K562 (cell line): Measurements from ENCODE around the gene SMOC2. TPM values are rescaled to one million over a fixed set of nuclear protein-coding genes. Genes with fewer than 3 reads are reported as not detected.

Experiments
- ATAC-seq: fragments of 200-7000 bp; cut with Tn5 transposase; 3 replicates; pipeline ENCODE4 v1.9.1; 2020; ENCODE audit warnings: moderate library complexity
- BruUV-seq: library from RNA; stranded (reverse); fragments of 400-500 nt; replicated peaks from 2 replicates; lab custom pipeline; 2021; lab: Mats Ljungman, UMichigan
- CTCF ChIA-PET: fragments of 300-600 bp; formaldehyde crosslinking; extraction: SDS; loops from one replicate; lab custom pipeline; 2021; ENCODE audit warnings: low intra/inter-chr PET ratio; lab: Yijun Ruan, JAX
- POLR2A ChIA-PET: fragments of 300-600, 350-650 bp; sonication (Branson Sonifier 250); formaldehyde crosslinking; extraction: SDS; loops from one replicate; lab custom pipeline; 2021; ENCODE audit warnings: antibody characterized with exemption, inconsistent platforms; lab: Yijun Ruan, JAX
- DNase-seq, 4 experiments: peaks; one replicate each; pipeline versions ENCODE4 v3.0.0 to v3.0.0-alpha.2; 2011 to 2018; ENCODE audit warnings: low spot score in 3 of 4, mixed read lengths in 3 of 4; ENCODE audit errors: extremely low read depth in 1 of 4
- FAIRE-seq: peaks from 2 replicates; lab custom pipeline; 2011; peaks lifted over from hg19 to GRCh38; lab: Jason Lieb, UNC
- H2AFZ ChIP-seq: 2 replicates; pipeline ENCODE4 v1.6.0; 2011; ENCODE audit warnings: low read depth, low read length, control low read depth, inconsistent platforms
- H3K27ac ChIP-seq: fragments of 200-600 bp; 3 replicates; pipeline ENCODE4 v1.8.0; 2011; ENCODE audit warnings: low read depth, mild to moderate bottlenecking, control low read depth, inconsistent platforms, low read length, moderate library complexity, mixed read lengths; ENCODE audit errors: extremely low read depth
- H3K27me3 ChIP-seq, 2 experiments: fragments of 300-600 bp in 1 of 2; 2 replicates in 1 of 2; 3 replicates in 1 of 2; pipeline versions ENCODE4 v1.6.0 to v1.8.0; 2011; ENCODE audit warnings: inconsistent platforms in 2 of 2, low read length in 2 of 2, mild to moderate bottlenecking in 1 of 2, mixed read lengths in 1 of 2, moderate library complexity in 1 of 2; ENCODE audit not compliant: control insufficient read depth in 2 of 2, insufficient read depth in 2 of 2
- H3K36me3 ChIP-seq: fragments of 300-600 bp; 3 replicates; pipeline ENCODE4 v1.8.0; 2011; ENCODE audit warnings: mild to moderate bottlenecking, low read length, inconsistent platforms; ENCODE audit not compliant: control insufficient read depth, insufficient read depth
- H3K4me1 ChIP-seq, 2 experiments: fragments of 200-600 bp in 1 of 2; replicated peaks in 1 of 2; 2 replicates in 1 of 2; 3 replicates in 1 of 2; pipeline versions ENCODE4 v1.5.1 to v1.8.0; 2011; ENCODE audit warnings: inconsistent platforms in 2 of 2, low read length in 2 of 2, mild to moderate bottlenecking in 1 of 2, mixed read lengths in 1 of 2, moderate library complexity in 1 of 2; ENCODE audit not compliant: control insufficient read depth in 2 of 2, insufficient read depth in 2 of 2
- H3K4me2 ChIP-seq: 2 replicates; pipeline ENCODE4 v1.6.1; 2011; ENCODE audit warnings: low read length, control low read depth, inconsistent platforms, mixed read lengths; ENCODE audit not compliant: insufficient read depth
- H3K4me3 ChIP-seq: fragments of 200-600 bp; sonication (generic), shearing (Covaris generic); 2 replicates; pipeline ENCODE4 v1.5.1; 2016; ENCODE audit warnings: control low read depth, inconsistent platforms
- H3K79me2 ChIP-seq: fragments of 200-600 bp; 3 replicates; pipeline ENCODE4 v1.8.0; 2011; ENCODE audit warnings: low read length, inconsistent platforms; ENCODE audit not compliant: control insufficient read depth, insufficient read depth
- H3K9ac ChIP-seq, 2 experiments: 2 replicates each; pipeline versions ENCODE4 v1.6.0 to v1.6.1; 2011; ENCODE audit warnings: low read depth in 2 of 2, low read length in 2 of 2, control low read depth in 1 of 2, inconsistent platforms in 1 of 2, mild to moderate bottlenecking in 1 of 2, mixed read lengths in 1 of 2; ENCODE audit not compliant: insufficient read depth in 1 of 2
- H3K9me1 ChIP-seq: one replicate; pipeline ENCODE4 v1.6.0; 2011; ENCODE audit warnings: inconsistent platforms, mild to moderate bottlenecking, low read length, moderate library complexity; ENCODE audit not compliant: control insufficient read depth, insufficient read depth
- H3K9me3 ChIP-seq: replicated peaks from 2 replicates; pipeline ENCODE4 v1.5.1; 2011; ENCODE audit warnings: low read depth, low read length, inconsistent platforms; ENCODE audit not compliant: control insufficient read depth, insufficient read depth
- H4K20me1 ChIP-seq: replicated peaks from 2 replicates; pipeline ENCODE4 v1.6.1; 2011; ENCODE audit warnings: low read length, inconsistent platforms, mixed read lengths; ENCODE audit not compliant: control insufficient read depth, insufficient read depth
- DNMT1 ChIP-seq: fragments of 450-650 bp; IDR thresholded peaks from 2 replicates; pipeline ENCODE4 v1.6.1; 2016; ENCODE audit warnings: antibody characterized with exemption, mild to moderate bottlenecking
- FOXM1 ChIP-seq, 2 experiments: fragments of 450-650 bp in 1 of 2; sonication (generic) in 1 of 2; formaldehyde crosslinking in 1 of 2; IDR thresholded peaks; 2 replicates each; pipeline versions ENCODE4 v1.6.1 to v1.9.0; 2017 to 2022; ENCODE audit warnings: low read depth in 2 of 2, mild to moderate bottlenecking in 2 of 2, missing genetic modification reagents in 1 of 2, moderate library complexity in 1 of 2
- LEF1 ChIP-seq: fragments of 450-650 bp; IDR thresholded peaks from 2 replicates; pipeline ENCODE4 v1.6.1; 2016; ENCODE audit warnings: mild to moderate bottlenecking
- MTF1 ChIP-seq: fragments of 250-450 bp; sonication (Bioruptor Pico); IDR thresholded peaks from 2 replicates; pipeline ENCODE4 v1.9.0; 2021; ENCODE audit warnings: moderate library complexity, mild to moderate bottlenecking, inconsistent platforms, borderline replicate concordance
- RNF219 ChIP-seq: fragments of 250-450 bp; sonication (Bioruptor Pico); IDR thresholded peaks from 2 replicates; pipeline ENCODE4 v1.5.0; 2022; ENCODE audit warnings: mild to moderate bottlenecking
- TAF9B ChIP-seq: fragments of 450-650 bp; IDR thresholded peaks from 2 replicates; pipeline ENCODE4 v1.6.1; 2018; ENCODE audit warnings: mild to moderate bottlenecking; ENCODE audit not compliant: partially characterized antibody
- TARDBP ChIP-seq: fragments of 450-650 bp; IDR thresholded peaks from 2 replicates; pipeline ENCODE4 v1.6.1; 2016
- TBL1XR1 ChIP-seq, 2 experiments: IDR thresholded peaks; 2 replicates each; pipeline ENCODE4 v1.6.1; 2012; ENCODE audit warnings: improper control_type of control experiment in 2 of 2, low read length in 2 of 2, mild to moderate bottlenecking in 1 of 2
- THRB ChIP-seq: fragments of 450-650 bp; formaldehyde crosslinking; conservative IDR thresholded peaks from 2 replicates; pipeline ENCODE4 v1.4.0; 2022; ENCODE audit warnings: mild to moderate bottlenecking, missing genetic modification characterization
- TRIM25 ChIP-seq: fragments of 450-650 bp; IDR thresholded peaks from 2 replicates; pipeline ENCODE4 v1.7.0; 2016; ENCODE audit warnings: borderline replicate concordance
- YY1 ChIP-seq, 3 experiments: IDR thresholded peaks; 2 replicates each; pipeline ENCODE4 v1.6.1; 2011; ENCODE audit warnings: low read length in 2 of 3, mild to moderate bottlenecking in 2 of 3, moderate library complexity in 2 of 3, borderline replicate concordance in 1 of 3, control low read depth in 1 of 3, low read depth in 1 of 3; ENCODE audit not compliant: insufficient read depth in 3 of 3, insufficient replicate concordance in 2 of 3, control insufficient read depth in 1 of 3, insufficient read length in 1 of 3; ENCODE audit errors: extremely low read depth in 1 of 3
- ZC3H4 ChIP-seq: sonication (generic); formaldehyde crosslinking; IDR thresholded peaks from 2 replicates; pipeline ENCODE4 v1.9.0; 2021; ENCODE audit warnings: missing genetic modification reagents, borderline replicate concordance
- ZNF830 ChIP-seq: fragments of 250-450 bp; sonication (Bioruptor Pico); IDR thresholded peaks from 2 replicates; pipeline ENCODE4 v1.5.0; 2021; ENCODE audit warnings: mild to moderate bottlenecking
- WGBS: fragments of 100-300 bp; shearing (Covaris generic); methylation state at CpG from one replicate; pipeline ENCODE4 v1.1.6; 2016; ENCODE audit warnings: low coverage, mixed read lengths; ENCODE audit not compliant: insufficient coverage; ENCODE audit errors: missing lambda C conversion rate; 5-methylcytosine and 5-hydroxymethylcytosine counted together
- in situ Hi-C: fragments of 300-500 bp; cut with MboI; formaldehyde crosslinking; loops from 4 replicates; pipeline ENCODE4 v1.15.0; 2018; ENCODE audit warnings: inconsistent platforms, mixed read lengths
- intact Hi-C: fragments of 100-400 bp; cut with micrococcal nuclease; formaldehyde crosslinking; loops from 2 replicates; pipeline ENCODE4 v1.14.2; 2022
- polyA plus RNA-seq, 8 experiments: library from polyadenylated mRNA; depleted of rRNA in 4 of 8; stranded (reverse) in 5 of 8; unstranded in 3 of 8; fragments of >200 nt; fragmentation: Nextera tagmentation in 2 of 8; fragmentation: Illumina TruSeq in 1 of 8; extraction: Ambion mirVana in 2 of 8; extraction: Trizol in 1 of 8; gene quantifications; 2 replicates each; pipeline versions ENCODE4 v1.2.1 to v1.2.3, GENCODE V29; 2011 to 2014; ENCODE audit warnings: inconsistent platforms in 1 of 8, missing spikeins in 1 of 8
- total RNA-seq, 7 experiments: library from RNA; depleted of rRNA in 6 of 7; stranded (reverse); fragments of >200 nt in 6 of 7; fragmentation: Illumina TruSeq in 2 of 7; extraction: Trizol in 2 of 7; gene quantifications; 2 replicates each; pipeline versions ENCODE4 v1.2.1 to v1.2.3, GENCODE V29; 2011 to 2021; ENCODE audit warnings: low replicate concordance in 1 of 7

Gene SMOC2
- total and polyA plus RNA-seq, 9 of the 15 experiments (the other 6 are each of a cell fraction or from before 2014, with no cell fraction given): 0.45 to 2.3 (median 1.1) TPM

DNA sequence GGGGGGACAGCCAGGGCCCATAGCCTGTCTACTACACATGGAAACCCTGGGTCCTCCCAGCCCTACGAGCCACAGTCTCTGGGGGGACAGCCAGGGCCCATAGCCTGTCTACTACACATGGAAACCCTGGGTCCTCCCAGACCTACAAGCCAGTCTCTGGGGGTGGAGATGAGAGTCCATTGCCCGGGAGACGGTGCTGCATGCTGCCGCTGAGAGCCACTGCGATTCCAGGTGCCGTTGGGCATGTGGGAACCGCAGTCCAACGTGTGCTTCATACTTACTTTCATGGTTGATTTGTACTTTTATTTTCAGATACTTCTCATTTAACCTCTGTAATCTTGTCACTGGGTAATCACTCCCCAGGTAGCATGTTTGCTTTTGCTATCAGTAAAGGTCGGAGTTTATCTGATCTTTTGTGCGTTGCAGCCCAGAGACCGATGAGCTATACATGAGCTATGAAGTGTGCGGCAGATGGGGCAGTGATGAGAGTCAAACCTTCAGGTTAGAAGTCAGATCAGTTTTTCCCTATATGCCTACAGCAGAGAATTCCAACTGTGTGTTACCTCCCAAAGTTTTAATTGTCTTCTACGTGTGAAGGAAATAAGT, 58.2 kb downstream of the SMOC2 start:
- no peak overlapping the region for H3K27ac ChIP-seq
- H3K4me3 ChIP-seq: no peak overlapping the region
- no peaks in the 10 kb centered on the region for H3K9me3 ChIP-seq
- intact Hi-C loops: no loop called here
- H2AFZ ChIP-seq: no peak overlapping the region
- WGBS: 20% methylated on average over 12 of the region's 13 CpGs
- no peak for FAIRE-seq
- in situ Hi-C loops: no loop called here
- H3K4me1 ChIP-seq: peaks cover 0 to 13% of the 10 kb centered on the region in 2 experiments; a peak in 2 of 5 replicates
- no peak overlapping the region for H3K9ac ChIP-seq
- TF ChIP-seq RNF219: no peak
- no peak for TF ChIP-seq DNMT1
- no peak for TF ChIP-seq ZNF830 (CRISPR knock-in tag)
- no peak for TF ChIP-seq FOXM1 (IDR thresholded peaks at IDR 0.05; ENCODE audit: low read depth)
- no peak for TF ChIP-seq FOXM1 (CRISPR knock-in tag; IDR thresholded peaks at IDR 0.05; ENCODE audit: low read depth)
- TF ChIP-seq LEF1: no peak
- no peak for TF ChIP-seq MTF1 (CRISPR knock-in tag)
- TF ChIP-seq THRB (CRISPR knock-in tag): no peak
- no peak for TF ChIP-seq TRIM25
- no peak for TF ChIP-seq TARDBP
- TF ChIP-seq YY1 (IDR thresholded peaks at IDR 0.05; ENCODE audit: borderline replicate concordance in 1 of 3, control insufficient read depth in 1 of 3, extremely low read depth in 1 of 3, insufficient read depth in 3 of 3, insufficient read length in 1 of 3, insufficient replicate concordance in 2 of 3, low read depth in 1 of 3, low read length in 2 of 3): no peak
- no peak for TF ChIP-seq ZC3H4 (CRISPR knock-in tag)
- TF ChIP-seq TBL1XR1 (IDR thresholded peaks at IDR 0.05; ENCODE audit: low read length in 2 of 2): no peak
- no peak for TF ChIP-seq TAF9B
- TF ChIP-seq, all 486 proteins: peak for 0
- no peaks in the 10 kb centered on the region for H3K36me3 ChIP-seq
- H3K9me1 ChIP-seq: peaks cover 3% of the 10 kb centered on the region
- no peaks in the 10 kb centered on the region for H3K79me2 ChIP-seq
- ATAC-seq (no peak), DNase-seq (no peak)
- H3K4me2 ChIP-seq: no peak overlapping the region
- peaks cover 3 to 44% of the 10 kb centered on the region in 2 experiments; a peak in 3 of 5 replicates for H3K27me3 ChIP-seq
- BruUV-seq: no TSS peak
- ChIA-PET CTCF (no interaction called here), POLR2A (no interaction called here)
- peaks cover 11% of the 10 kb centered on the region; the same call in 1 of the 2 replicates for H4K20me1 ChIP-seq
